ENCODE measurements around the gene SKOR1.

Gene SKOR1

DNA sequence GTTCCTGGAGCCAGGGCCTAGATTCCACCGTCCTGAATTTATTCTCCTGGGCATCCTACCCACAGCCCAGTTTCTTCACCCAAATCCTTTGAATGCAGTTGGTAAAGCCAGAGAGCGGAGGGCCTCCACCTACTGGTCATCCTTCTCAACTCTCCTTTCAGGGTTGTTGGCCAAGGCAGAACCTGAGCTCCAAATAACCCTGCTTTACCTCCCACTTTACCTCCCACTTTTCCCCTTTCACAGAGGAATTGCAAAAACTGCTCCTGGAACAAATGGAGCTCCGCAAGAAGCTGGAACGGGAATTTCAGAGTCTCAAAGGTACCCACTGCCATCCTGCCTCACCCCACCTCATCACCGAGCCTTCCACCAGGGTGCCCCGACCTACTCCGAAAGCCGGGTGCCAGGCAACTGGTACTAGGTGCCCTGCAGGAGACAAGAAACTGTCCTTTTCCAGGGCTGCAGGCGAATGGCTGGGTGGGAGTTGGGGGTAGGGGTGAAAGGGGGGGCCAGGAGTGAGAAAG lies 6.8 kb downstream of the SKOR1 start:
- no peak for DNase-seq (ENCODE audit: low read depth in 2 of 2)

DNA sequence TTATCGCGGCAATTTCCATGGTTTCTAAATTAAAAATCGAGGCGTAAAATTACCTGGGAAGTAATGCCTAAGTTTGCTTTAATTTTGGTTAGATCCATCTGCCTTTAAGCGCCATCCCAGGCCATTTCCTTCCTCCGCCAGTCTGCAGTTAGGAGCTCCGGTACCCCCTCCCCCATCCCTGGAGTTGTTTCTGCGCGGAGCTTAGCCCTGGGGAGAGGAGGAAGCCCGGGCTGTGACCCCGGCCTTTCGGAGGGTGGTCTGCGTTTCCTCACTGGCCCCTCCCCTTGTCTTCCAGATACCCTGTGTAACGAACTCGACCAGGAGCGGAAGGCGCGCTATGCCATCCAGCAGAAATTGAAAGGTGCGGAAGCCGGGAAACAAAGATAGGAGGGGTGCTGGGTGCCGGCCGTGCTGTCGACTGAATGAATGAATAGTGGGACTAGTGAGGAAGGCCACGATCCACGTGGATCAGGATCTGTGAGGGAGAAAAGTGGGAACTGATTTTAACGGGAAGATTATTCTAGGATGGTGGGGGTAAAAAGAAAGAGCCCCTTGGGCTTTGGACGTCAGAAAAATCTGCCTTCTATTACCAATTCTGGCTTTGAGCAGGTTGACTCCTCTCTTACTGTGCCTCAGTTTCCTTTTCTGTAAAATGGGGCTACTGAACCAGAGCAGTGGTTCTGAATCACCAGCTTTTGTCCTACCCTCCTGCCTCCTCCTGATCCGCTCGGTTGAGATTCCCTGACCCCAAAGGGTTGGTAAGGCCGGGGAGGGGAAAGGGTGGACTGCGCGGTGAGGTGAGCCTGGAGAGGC lies 7.8 kb downstream of the SKOR1 start:
- DNase-seq (ENCODE audit: low read depth in 2 of 2) = no peak

DNA sequence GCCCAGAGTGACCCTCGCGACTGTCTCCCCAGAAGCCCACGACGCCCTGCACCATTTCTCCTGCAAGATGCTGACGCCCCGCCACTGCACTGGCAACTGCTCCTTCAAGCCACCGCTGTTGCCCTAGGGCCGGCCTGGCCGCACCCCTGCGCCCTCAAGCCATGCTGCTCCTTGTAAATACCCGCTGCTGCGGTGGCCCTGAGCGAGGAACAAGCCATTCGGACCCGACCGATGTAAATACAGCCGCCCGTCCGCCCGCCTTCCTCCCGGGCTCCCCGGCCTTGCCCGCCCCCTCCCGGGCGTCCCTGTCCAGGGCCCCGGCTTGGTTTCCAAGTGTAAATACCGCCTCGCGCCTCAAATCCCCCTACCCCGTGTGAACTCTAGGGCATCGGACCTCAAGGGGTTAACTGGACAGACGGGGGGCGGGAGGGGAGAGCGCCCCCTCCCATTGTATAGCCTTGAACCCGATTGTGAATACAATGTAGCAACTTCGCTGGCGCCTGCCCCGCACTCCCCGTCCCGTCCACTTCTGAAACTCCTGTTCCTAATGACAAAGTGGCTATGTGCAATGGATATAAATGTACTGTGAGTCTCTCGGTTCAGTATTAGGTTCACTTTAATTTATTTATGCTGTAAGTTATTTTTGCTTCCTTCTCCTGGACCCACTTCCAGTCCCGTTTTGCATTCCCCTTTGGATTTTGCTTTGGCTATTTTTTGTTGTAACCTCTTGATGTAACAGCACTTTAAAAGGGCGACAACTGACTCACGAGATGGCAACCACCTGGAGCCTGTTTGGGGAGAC lies 8.6 kb downstream of the SKOR1 start:
- no peak for DNase-seq (ENCODE audit: low read depth in 2 of 2)

- no peak for DNase-seq (ENCODE audit: low read depth in 2 of 2)
Measured at GRCh38 chr15:67834581-67835296, 9.4 kb downstream of the SKOR1 start.

GRCh38 chr15:67835297-67836133 lies 10.2 kb downstream of the SKOR1 start:
- DNase-seq (ENCODE audit: low read depth in 2 of 2) = no peak

DNA sequence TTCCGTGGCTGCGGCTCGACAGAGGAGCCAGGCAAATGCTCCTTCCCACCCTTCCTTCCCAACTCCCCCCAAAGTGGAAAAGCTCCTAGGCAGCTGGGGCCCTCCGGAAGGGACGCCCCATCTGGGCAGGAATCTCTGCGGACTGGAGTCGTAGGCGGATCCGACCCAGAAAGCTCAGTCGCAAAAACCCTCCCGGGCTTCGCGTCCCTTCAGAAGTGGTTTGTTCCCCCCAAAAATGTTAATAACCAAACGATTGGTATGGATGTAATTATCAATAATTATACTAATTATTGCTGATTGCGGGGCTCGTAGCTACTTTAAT lies 10.8 kb downstream of the SKOR1 start:
- no peak for DNase-seq (ENCODE audit: low read depth in 2 of 2)

DNA sequence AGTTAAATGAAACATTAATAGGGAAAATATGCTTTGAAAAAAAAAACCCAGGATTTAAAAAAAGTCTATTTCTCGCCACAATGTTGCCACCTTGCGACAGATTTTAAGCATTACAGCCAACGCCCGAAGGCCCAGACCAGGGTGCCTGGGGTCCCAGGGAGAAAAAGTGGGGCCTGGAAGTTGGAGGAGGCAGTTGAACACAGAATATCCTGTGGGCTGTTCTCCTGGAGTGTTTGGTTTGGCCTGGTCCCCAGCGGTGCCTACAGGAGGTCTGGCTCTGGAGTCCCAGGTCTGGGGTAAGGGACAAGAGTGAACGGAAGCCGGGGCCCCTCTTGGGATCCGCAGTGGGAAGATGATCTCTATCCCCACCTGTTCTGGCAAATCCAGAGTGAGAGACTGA lies 11.2 kb downstream of the SKOR1 start:
- no peak for DNase-seq (ENCODE audit: low read depth in 2 of 2)

DNA sequence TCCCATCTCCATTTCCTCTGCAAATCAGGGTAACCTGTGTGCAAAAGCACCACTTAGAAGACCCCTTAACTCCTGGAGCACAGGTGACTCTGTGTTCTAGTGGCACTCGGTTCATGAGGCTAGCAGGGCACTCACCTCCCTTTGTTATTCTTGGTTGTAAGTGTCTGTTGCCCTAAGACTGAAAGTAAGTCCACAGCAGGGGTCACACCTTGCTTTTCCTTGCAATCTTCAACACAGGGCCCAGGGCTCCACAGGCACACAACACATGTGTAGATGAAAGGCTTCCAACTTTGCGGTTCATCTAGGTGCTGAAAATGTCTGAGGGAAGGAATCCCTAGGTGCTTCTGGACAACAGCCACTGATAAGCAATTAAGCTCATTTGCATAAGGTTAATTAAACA lies 11.6 kb downstream of the SKOR1 start:
- DNase-seq (ENCODE audit: low read depth in 2 of 2) = no peak

DNA sequence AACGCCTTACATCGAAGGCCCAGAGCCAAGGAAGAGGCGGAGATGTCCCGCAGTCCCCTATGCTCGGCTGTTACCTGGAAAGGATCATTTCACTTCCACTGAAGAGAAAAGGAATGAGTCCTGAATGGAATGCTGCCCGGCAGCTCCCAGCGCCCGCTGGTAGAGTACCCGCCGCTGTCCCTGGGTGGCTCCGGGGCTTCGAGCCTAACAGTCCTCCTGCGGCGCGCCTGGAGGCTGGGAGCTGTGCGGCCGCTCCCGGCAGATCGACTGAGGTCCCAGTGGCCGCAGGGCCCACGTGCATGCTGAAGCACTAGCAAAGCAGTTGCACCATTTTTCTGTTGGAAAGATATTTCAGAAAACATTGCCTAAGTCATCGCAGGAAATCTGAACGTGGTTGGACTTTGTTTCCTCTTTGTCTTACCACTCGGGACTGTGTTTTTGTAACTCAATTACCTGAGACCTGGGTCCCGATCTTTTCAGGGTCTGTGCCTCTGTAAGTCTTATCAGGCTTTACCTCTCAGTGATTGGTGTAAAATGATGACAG lies 13.6 kb downstream of the SKOR1 start:
- no peak for DNase-seq (ENCODE audit: low read depth in 2 of 2)

GRCh38 chr15:67839499-67839928 lies 14.2 kb downstream of the SKOR1 start:
- no peak for DNase-seq (ENCODE audit: low read depth in 2 of 2)

DNA sequence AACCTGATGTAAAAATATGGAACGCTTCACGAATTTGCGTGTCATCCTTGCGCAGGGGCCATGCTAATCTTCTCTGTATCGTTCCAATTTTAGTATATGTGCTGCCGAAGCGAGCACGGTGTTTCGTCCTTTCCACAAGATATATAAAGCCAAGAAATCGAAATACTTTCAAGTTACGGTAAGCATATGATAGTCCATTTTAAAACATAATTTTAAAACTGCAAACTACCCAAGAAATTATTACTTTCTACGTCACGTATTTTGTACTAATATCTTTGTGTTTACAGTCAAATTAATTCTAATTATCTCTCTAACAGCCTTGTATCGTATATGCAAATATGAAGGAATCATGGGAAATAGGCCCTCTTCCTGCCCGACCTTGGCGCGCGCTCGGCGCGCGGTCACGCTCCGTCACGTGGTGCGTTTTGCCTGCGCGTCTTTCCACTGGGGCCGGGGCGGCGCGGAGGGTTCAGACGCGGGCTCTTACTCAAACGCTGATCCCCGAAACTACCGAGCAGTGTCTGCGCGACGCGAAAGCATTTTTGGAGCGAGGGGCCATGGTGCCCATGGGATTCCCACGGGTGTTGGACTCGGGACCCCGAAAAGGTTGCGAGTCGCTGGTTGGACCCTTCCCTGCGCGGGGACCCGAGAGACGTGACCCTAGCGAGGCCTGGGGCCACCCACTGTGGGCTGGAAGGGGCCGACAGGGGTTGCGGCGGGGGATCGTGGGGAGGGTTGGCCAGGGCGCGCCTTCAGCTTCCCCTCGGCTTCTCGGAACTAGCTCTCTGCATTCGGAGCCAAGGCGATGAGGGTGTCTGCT lies 14.8 kb downstream of the SKOR1 start, which contains the start of gene RNU6-1:
RNU6-1 (minus strand) TSS at position 117 of the 820 bp plus-strand sequence.
- DNase-seq (ENCODE audit: low read depth in 2 of 2) = peak; percentile 90

- no peak for DNase-seq (ENCODE audit: low read depth in 2 of 2)
Measured at GRCh38 chr15:67840749-67841512, 15.6 kb downstream of the SKOR1 start.

- DNase-seq (ENCODE audit: low read depth in 2 of 2) = no peak
Measured at GRCh38 chr15:67841513-67841762, 16.1 kb downstream of the SKOR1 start.

- no peak for DNase-seq (ENCODE audit: low read depth in 2 of 2)
Measured at GRCh38 chr15:67843092-67843501, 17.8 kb downstream of the SKOR1 start.

- no peak for DNase-seq (ENCODE audit: low read depth in 2 of 2)
Measured at GRCh38 chr15:67843571-67844387, 18.5 kb downstream of the SKOR1 start.

- no peak for DNase-seq (ENCODE audit: low read depth in 2 of 2)
Measured at GRCh38 chr15:67845974-67846373, 20.7 kb downstream of the SKOR1 start.

DNA sequence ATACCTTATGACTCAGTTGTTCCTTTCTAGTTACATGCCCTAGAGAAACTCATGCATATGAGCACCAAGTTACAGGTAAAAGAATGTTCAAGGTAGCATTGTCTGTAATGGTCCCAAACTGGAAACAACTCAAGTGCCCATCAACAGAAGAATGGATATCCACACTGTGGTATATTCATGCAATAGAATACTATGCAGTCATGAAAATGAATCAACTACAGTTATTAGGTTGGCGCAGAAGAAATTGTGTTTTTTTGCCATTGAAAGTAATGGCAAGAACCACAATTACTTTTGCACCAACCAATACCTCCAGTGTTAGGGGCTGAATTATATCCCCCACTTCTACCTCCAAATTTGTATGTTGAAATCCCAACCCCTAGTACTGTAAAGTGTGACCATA lies 24.2 kb downstream of the SKOR1 start:
- DNase-seq (ENCODE audit: low read depth in 2 of 2) = no peak

GRCh38 chr15:67850336-67850735 lies 25.0 kb downstream of the SKOR1 start:
- no peak for DNase-seq (ENCODE audit: low read depth in 2 of 2)

Data from stimulated activated CD4-positive, alpha-beta T cell treated with anti-CD3 and anti-CD28 coated beads, Interleukin-15, amount 100 ng/mL, for 48 hours (primary cell).